Stomach (tissue), 4 donors: Measurements from ENCODE around the gene RNF148.

Experiments
- POLR2A ChIP-seq, 4 donors: fragments of 450-650 bp; IDR thresholded peaks; one replicate each; pipeline ENCODE4 v1.6.1; 2016; ENCODE audit warnings: antibody characterized with exemption in 4 of 4, control low read depth in 2 of 4, mild to moderate bottlenecking in 1 of 4, moderate library complexity in 1 of 4
- POLR2AphosphoS5 ChIP-seq, 3 donors: sonication (generic); formaldehyde crosslinking; IDR thresholded peaks; one replicate each; pipeline ENCODE4 v1.6.1; 2016; ENCODE audit warnings: antibody characterized with exemption in 3 of 3
- TF ChIP-seq, protein P1 (sequence below), 7 experiments: fragments of 450-650 bp in 4 of 7; fragments of 200-600 bp in 3 of 7; sonication (generic) in 3 of 7; IDR thresholded peaks; one replicate each; pipeline ENCODE4 v1.5.1; 2016 to 2019; ENCODE audit warnings: antibody characterized with exemption in 7 of 7, control low read depth in 2 of 7, mild to moderate bottlenecking in 1 of 7

GRCh38 chr7:122709930-122710646 lies 7.4 kb upstream of the RNF148 start:
- TF ChIP-seq, protein P1, sequence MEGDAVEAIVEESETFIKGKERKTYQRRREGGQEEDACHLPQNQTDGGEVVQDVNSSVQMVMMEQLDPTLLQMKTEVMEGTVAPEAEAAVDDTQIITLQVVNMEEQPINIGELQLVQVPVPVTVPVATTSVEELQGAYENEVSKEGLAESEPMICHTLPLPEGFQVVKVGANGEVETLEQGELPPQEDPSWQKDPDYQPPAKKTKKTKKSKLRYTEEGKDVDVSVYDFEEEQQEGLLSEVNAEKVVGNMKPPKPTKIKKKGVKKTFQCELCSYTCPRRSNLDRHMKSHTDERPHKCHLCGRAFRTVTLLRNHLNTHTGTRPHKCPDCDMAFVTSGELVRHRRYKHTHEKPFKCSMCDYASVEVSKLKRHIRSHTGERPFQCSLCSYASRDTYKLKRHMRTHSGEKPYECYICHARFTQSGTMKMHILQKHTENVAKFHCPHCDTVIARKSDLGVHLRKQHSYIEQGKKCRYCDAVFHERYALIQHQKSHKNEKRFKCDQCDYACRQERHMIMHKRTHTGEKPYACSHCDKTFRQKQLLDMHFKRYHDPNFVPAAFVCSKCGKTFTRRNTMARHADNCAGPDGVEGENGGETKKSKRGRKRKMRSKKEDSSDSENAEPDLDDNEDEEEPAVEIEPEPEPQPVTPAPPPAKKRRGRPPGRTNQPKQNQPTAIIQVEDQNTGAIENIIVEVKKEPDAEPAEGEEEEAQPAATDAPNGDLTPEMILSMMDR (IDR thresholded peaks at IDR 0.05), result no peak
- TF ChIP-seq POLR2A (IDR thresholded peaks at IDR 0.05), result no peak
- no peak for TF ChIP-seq POLR2AphosphoS5 (IDR thresholded peaks at IDR 0.05)
